ENCODE measurements around the gene PPP4R1.

PPP4R1 gene

DNA sequence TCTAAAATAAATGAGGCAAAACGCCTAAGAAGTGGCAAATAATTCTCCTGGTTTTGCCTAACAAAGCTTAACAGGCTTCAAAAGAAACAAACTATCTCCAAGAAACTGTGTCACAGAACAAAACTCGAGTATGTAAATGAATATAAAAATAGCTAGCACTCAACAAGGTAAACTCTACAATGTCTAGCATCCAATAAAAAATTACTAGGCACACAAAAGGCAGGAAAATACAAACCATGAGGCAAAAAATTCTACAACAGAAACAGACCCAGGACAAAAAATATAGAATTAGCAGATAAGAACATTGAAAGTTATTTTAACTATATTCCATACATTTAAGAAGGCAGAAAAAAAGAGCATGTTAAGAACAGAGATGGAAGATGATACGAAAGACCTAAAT, 16.8 kb downstream of the PPP4R1 start:
- Histone ChIP-seq H3K4me3 (replicated peaks; ENCODE audit: insufficient read depth, low read length) (no peak overlapping the region), H3K27me3 (ENCODE audit: insufficient read depth, poor library complexity, severe bottlenecking) (no peaks in the 10 kb centered on the region), H3K27ac (replicated peaks) (no peak overlapping the region)
- TF ChIP-seq SPI1 (IDR thresholded peaks at IDR 0.05; ENCODE audit: borderline replicate concordance, low read depth), result no peak
- TF ChIP-seq, protein P1, sequence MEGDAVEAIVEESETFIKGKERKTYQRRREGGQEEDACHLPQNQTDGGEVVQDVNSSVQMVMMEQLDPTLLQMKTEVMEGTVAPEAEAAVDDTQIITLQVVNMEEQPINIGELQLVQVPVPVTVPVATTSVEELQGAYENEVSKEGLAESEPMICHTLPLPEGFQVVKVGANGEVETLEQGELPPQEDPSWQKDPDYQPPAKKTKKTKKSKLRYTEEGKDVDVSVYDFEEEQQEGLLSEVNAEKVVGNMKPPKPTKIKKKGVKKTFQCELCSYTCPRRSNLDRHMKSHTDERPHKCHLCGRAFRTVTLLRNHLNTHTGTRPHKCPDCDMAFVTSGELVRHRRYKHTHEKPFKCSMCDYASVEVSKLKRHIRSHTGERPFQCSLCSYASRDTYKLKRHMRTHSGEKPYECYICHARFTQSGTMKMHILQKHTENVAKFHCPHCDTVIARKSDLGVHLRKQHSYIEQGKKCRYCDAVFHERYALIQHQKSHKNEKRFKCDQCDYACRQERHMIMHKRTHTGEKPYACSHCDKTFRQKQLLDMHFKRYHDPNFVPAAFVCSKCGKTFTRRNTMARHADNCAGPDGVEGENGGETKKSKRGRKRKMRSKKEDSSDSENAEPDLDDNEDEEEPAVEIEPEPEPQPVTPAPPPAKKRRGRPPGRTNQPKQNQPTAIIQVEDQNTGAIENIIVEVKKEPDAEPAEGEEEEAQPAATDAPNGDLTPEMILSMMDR (IDR thresholded peaks at IDR 0.05; ENCODE audit: insufficient read depth, low read length), result no peak
- no peak for TF ChIP-seq GABPA (IDR thresholded peaks at IDR 0.05; ENCODE audit: low read depth)
- TF ChIP-seq, protein P2, sequence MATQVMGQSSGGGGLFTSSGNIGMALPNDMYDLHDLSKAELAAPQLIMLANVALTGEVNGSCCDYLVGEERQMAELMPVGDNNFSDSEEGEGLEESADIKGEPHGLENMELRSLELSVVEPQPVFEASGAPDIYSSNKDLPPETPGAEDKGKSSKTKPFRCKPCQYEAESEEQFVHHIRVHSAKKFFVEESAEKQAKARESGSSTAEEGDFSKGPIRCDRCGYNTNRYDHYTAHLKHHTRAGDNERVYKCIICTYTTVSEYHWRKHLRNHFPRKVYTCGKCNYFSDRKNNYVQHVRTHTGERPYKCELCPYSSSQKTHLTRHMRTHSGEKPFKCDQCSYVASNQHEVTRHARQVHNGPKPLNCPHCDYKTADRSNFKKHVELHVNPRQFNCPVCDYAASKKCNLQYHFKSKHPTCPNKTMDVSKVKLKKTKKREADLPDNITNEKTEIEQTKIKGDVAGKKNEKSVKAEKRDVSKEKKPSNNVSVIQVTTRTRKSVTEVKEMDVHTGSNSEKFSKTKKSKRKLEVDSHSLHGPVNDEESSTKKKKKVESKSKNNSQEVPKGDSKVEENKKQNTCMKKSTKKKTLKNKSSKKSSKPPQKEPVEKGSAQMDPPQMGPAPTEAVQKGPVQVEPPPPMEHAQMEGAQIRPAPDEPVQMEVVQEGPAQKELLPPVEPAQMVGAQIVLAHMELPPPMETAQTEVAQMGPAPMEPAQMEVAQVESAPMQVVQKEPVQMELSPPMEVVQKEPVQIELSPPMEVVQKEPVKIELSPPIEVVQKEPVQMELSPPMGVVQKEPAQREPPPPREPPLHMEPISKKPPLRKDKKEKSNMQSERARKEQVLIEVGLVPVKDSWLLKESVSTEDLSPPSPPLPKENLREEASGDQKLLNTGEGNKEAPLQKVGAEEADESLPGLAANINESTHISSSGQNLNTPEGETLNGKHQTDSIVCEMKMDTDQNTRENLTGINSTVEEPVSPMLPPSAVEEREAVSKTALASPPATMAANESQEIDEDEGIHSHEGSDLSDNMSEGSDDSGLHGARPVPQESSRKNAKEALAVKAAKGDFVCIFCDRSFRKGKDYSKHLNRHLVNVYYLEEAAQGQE (IDR thresholded peaks at IDR 0.05; ENCODE audit: insufficient replicate concordance, low read depth), result no peak
- no peak for TF ChIP-seq POLR2AphosphoS5 (IDR thresholded peaks at IDR 0.05; ENCODE audit: low read depth)
- no peak for DNase-seq (ENCODE audit: low read depth in 1 of 2, low spot score in 1 of 2)

DNA sequence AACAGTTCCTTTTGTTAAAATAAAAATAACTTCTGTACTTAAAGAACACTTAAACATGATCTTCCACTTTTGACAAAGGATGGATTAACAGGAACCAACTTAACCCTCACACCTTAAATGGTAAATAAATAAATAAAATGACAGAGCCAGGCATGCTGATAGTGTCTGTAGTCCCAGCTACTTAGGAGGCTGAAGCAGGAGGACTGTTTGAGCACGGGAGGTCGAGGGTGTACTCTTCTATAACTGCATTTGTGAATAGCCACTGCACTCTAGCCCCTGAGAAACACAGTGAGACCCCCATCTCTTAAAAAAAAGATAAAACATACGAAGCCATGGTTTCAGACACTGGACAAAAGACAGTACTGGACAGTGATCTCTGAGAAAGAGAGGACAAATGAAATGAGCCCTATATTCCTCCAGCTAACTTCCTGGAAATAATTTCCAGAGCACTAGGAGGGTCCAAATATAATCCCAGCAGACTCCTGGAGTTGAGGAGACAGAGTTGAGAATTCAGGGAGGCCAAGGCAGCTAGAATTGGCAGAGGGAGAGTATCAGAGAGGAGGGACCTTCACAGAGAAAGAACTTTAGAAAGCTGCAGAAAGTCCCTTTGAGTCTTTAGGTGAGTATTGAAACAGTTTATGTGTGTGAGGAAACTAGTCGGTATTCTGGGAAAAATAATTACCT, 17.4 kb downstream of the PPP4R1 start:
- Histone ChIP-seq H3K4me3 (replicated peaks; ENCODE audit: insufficient read depth, low read length) (no peak overlapping the region), H3K27me3 (ENCODE audit: insufficient read depth, poor library complexity, severe bottlenecking) (no peaks in the 10 kb centered on the region), H3K27ac (replicated peaks) (no peak overlapping the region)
- TF ChIP-seq, protein P1 (IDR thresholded peaks at IDR 0.05; ENCODE audit: insufficient read depth, low read length), result no peak
- TF ChIP-seq, protein P2 (IDR thresholded peaks at IDR 0.05; ENCODE audit: insufficient replicate concordance, low read depth), result no peak
- no peak for TF ChIP-seq GABPA (IDR thresholded peaks at IDR 0.05; ENCODE audit: low read depth)
- TF ChIP-seq POLR2AphosphoS5 (IDR thresholded peaks at IDR 0.05; ENCODE audit: low read depth), result no peak
- no peak for TF ChIP-seq SPI1 (IDR thresholded peaks at IDR 0.05; ENCODE audit: borderline replicate concordance, low read depth)
- DNase-seq (ENCODE audit: low read depth in 1 of 2, low spot score in 1 of 2), result no peak

DNA sequence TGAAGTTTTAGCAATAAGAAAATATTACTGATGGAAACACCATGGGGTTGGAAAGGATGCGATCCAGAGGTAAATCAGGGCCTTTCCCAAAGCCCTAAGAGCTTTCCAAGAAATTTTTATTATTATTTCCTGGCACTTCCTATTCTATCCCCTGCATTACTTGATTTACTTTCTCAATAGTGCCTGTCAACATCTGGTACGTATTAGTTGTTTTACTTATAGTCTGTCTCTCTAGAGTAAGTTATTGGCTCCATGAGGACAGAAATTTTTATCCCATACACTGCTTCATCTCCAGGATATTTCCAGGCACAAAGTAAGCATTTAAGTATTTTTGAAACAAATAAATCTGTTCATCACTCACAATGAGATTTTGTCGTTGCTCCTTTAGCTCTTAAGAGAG, 18.1 kb downstream of the PPP4R1 start:
- TF ChIP-seq, protein P1 (IDR thresholded peaks at IDR 0.05; ENCODE audit: insufficient read depth, low read length), result no peak
- TF ChIP-seq POLR2AphosphoS5 (IDR thresholded peaks at IDR 0.05; ENCODE audit: low read depth) (no peak), GABPA (IDR thresholded peaks at IDR 0.05; ENCODE audit: low read depth) (no peak), SPI1 (IDR thresholded peaks at IDR 0.05; ENCODE audit: borderline replicate concordance, low read depth) (no peak)
- TF ChIP-seq, protein P2 (IDR thresholded peaks at IDR 0.05; ENCODE audit: insufficient replicate concordance, low read depth), result no peak
- DNase-seq (ENCODE audit: low read depth in 1 of 2, low spot score in 1 of 2), result no peak
- no peaks in the 10 kb centered on the region for H3K27me3 ChIP-seq (ENCODE audit: insufficient read depth, poor library complexity, severe bottlenecking)
- no peak overlapping the region for H3K4me3 ChIP-seq (replicated peaks; ENCODE audit: insufficient read depth, low read length)
- H3K27ac ChIP-seq (replicated peaks), result no peak overlapping the region

All from HL-60 (cell line).